ENCODE results near the gene PPP1R37. TPM values are rescaled to one million over a fixed set of nuclear protein-coding genes. Genes with fewer than 3 reads are reported as not detected.
A peak's percentile ranks its signal among the peaks of the same experiment; 100 is the strongest.

Gene PPP1R37
- total and polyA plus RNA-seq, 2 of the 13 experiments (the other 11 are each of a cell fraction or from before 2014, with no cell fraction given): 9.0 to 14.3 TPM

GRCh38 chr19:45103508-45104319 lies 10.7 kb downstream of the PPP1R37 start (continued):
- TF ChIP-seq E2F2 (CRISPR knock-in tag; IDR thresholded peaks at IDR 0.05; ENCODE audit: borderline replicate concordance) (no peak), ATAD3A (CRISPR knock-in tag; IDR thresholded peaks at IDR 0.05) (no peak), RERE (CRISPR knock-in tag; IDR thresholded peaks at IDR 0.05; ENCODE audit: low read depth) (no peak), ZNF607 (CRISPR knock-in tag; IDR thresholded peaks at IDR 0.05; ENCODE audit: borderline replicate concordance) (0 out of 2 replicates have a peak, but pooled peaks have one; percentile 35), E2F5 (CRISPR knock-in tag; conservative IDR thresholded peaks at IDR 0.05) (no peak), AKAP8 (CRISPR knock-in tag; IDR thresholded peaks at IDR 0.05) (no peak), MAZ (IDR thresholded peaks at IDR 0.05; ENCODE audit: borderline replicate concordance, low read depth, low read length) (peak; percentile 48; the same call in 1 of the 2 replicates), MAZ (CRISPR knock-in tag; IDR thresholded peaks at IDR 0.05; ENCODE audit: low read depth) (no peak; the same call in 1 of the 2 replicates), PITX1 (CRISPR knock-in tag; IDR thresholded peaks at IDR 0.05) (peak; percentile 81), HIC2 (CRISPR knock-in tag; IDR thresholded peaks at IDR 0.05; ENCODE audit: low read depth) (0 out of 2 replicates have a peak, but pooled peaks have one; percentile 50), ZNF83 (CRISPR knock-in tag; IDR thresholded peaks at IDR 0.05; ENCODE audit: borderline replicate concordance) (no peak), MIER3 (CRISPR knock-in tag; IDR thresholded peaks at IDR 0.05; ENCODE audit: borderline replicate concordance) (0 out of 2 replicates have a peak, but pooled peaks have one; percentile 25), SKI (IDR thresholded peaks at IDR 0.05; ENCODE audit: partially characterized antibody) (peak; percentile 47), ZGPAT (CRISPR knock-in tag; IDR thresholded peaks at IDR 0.05) (peak; percentile 55), TGIF2 (CRISPR knock-in tag; IDR thresholded peaks at IDR 0.05) (peak; percentile 46; the same call in 1 of the 2 replicates)

Measured in HepG2 (cell line).